D721Med (cell line): ENCODE measurements around the gene WLS.
"Not testable (repeated sequence)": the region's sequence is repeated elsewhere in the genome, so short reads cannot be mapped to it uniquely, and the experiment has no call there.

Experiments used
- DNase-seq: peaks from one replicate; pipeline ENCODE4 v3.0.0; 2011; ENCODE audit warnings: low spot score; ENCODE audit not compliant: insufficient read length
- FAIRE-seq: peaks from 2 replicates; lab custom pipeline; 2011; peaks lifted over from hg19 to GRCh38; lab: Jason Lieb, UNC
- CTCF ChIP-seq: IDR thresholded peaks from 2 replicates; pipeline ENCODE4 v1.5.1; 2012; ENCODE audit warnings: mild to moderate bottlenecking, control low read depth; ENCODE audit not compliant: insufficient read depth; ENCODE audit errors: missing control alignments

WLS gene

GRCh38 chr1:68270951-68271350, 38.6 kb upstream of the WLS start:
- DNase-seq: no peak
- FAIRE-seq: no peak
- no peak for TF ChIP-seq CTCF

GRCh38 chr1:68269637-68270430, 37.5 kb upstream of the WLS start:
- no peak for FAIRE-seq
- no peak for DNase-seq
- no peak for TF ChIP-seq CTCF

- TF ChIP-seq CTCF: no peak
- FAIRE-seq: no peak
- DNase-seq: no peak
Measured at GRCh38 chr1:68268896-68269483, 36.7 kb upstream of the WLS start.

- DNase-seq, FAIRE-seq: not testable (repeated sequence)
Measured at GRCh38 chr1:68256824-68257223, 24.5 kb upstream of the WLS start.

GRCh38 chr1:68255301-68255700, 23.0 kb upstream of the WLS start:
- DNase-seq (no peak), FAIRE-seq (no peak)
- TF ChIP-seq CTCF: no peak

- FAIRE-seq (no peak), DNase-seq (no peak)
- no peak for TF ChIP-seq CTCF
Measured at GRCh38 chr1:68254667-68255226, 22.4 kb upstream of the WLS start.

- no peak for DNase-seq
- TF ChIP-seq CTCF: no peak
- no peak for FAIRE-seq
Measured at GRCh38 chr1:68237040-68237439, 4.7 kb upstream of the WLS start.
